ENCODE results near the gene STAT4.
A peak's percentile ranks its signal among the peaks of the same experiment; 100 is the strongest.

Gene STAT4

DNA sequence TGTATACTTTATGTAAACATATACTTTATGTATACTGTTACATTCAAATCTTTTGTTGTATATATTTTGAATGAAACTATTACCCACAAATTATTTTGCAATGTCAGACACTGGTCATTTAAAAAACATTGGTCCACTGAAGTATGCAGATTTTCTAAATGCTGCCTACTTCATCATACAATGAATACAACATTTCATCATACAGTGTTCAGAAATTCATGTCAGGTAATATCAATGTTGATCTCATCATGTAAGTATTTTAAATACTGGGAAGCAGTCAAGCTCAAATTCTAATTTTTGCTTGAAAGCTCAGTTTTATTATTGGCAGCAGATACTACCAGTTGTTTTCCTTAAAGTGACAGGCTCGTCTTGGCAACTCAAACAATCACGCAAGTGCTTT, 2.9 kb upstream of the STAT4 start:
- TF ChIP-seq, protein P1, sequence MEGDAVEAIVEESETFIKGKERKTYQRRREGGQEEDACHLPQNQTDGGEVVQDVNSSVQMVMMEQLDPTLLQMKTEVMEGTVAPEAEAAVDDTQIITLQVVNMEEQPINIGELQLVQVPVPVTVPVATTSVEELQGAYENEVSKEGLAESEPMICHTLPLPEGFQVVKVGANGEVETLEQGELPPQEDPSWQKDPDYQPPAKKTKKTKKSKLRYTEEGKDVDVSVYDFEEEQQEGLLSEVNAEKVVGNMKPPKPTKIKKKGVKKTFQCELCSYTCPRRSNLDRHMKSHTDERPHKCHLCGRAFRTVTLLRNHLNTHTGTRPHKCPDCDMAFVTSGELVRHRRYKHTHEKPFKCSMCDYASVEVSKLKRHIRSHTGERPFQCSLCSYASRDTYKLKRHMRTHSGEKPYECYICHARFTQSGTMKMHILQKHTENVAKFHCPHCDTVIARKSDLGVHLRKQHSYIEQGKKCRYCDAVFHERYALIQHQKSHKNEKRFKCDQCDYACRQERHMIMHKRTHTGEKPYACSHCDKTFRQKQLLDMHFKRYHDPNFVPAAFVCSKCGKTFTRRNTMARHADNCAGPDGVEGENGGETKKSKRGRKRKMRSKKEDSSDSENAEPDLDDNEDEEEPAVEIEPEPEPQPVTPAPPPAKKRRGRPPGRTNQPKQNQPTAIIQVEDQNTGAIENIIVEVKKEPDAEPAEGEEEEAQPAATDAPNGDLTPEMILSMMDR (conservative IDR thresholded peaks at IDR 0.05; ENCODE audit: low read depth, low read length), result no peak
- DNase-seq (ENCODE audit: low read depth), result no peak
- no peak overlapping the region for H3K4me3 ChIP-seq (ENCODE audit: low read length)

DNA sequence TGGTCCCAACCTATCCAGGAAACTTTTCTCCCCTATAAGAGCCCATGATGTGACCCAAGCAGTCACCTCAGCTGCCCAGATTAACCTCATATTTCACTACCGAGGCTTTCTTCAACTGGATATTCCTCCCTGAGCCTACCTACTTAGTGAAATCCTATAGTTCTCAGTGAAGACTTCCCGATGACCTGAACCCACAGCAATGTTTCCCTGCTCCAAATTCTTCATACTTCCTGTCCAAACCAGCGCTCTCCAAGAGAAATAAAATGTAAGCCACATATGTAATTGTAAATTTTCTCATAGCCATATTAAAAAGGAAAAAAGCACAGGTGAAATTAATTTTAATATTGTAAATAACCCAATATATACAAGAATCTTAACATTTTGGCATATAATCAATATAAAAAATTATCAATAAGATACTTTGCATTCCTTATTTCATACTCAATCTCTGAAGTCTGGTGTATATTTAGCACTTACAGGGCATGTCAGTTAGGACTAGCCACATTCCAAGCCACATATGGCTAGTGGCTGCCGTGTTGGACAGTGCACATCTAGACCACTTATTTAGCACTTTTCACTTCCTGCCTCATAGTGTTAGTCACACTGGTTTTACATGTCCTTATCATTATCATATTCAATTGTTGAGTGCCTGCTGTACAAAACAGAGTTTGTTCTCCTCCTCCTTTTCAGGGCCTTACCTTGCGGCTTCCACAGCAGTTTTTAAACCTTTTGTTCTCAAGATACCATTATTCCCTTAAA, 1.9 kb upstream of the STAT4 start:
- no peak for DNase-seq (ENCODE audit: low read depth)
- TF ChIP-seq, protein P1 (conservative IDR thresholded peaks at IDR 0.05; ENCODE audit: low read depth, low read length), result no peak
- no peak overlapping the region for H3K4me3 ChIP-seq (ENCODE audit: low read length)

DNA sequence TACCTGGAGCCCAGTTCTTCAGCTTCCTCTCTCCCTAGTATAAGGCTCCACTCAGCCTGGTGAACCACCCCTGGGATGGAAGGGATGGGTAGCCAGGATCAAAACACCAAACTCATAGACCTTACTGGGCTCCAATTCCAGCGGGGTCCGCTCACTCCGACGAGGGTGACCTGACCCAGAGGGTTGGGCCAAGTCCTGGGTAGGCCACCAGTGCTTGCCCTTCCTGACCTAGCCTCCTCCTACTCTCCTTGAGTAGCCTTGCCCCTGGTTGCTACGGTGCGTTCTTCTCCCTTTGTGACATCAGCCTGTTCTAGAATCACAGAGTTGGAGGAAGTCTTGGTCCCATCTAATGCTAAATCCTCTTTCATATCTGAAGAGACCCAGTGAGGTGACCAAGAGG, 537 bp upstream of the STAT4 start:
- TF ChIP-seq, protein P1 (conservative IDR thresholded peaks at IDR 0.05; ENCODE audit: low read depth, low read length), result no peak
- no peak for DNase-seq (ENCODE audit: low read depth)
- H3K4me3 ChIP-seq (ENCODE audit: low read length), result peak overlapping the region; percentile 57

DNA sequence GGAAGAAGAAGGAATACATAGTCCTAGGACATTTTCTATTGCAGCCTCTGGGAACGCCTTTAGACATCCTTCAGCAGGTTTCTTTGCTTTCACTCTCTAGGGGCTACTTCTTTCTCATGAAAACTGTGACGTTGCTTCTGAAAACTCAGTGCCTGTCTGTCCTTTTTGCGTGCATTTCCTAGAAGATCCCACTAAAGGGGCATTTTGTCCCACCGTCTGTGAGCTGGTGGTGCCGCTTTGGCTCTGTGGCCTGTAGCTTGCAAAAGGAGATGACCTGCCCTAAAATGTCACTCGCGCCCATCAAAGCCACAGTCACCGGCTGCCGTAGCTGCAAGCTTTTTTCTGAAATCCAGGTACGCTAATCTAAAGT, 579 bp downstream of the STAT4 start:
- TF ChIP-seq, protein P1 (conservative IDR thresholded peaks at IDR 0.05; ENCODE audit: low read depth, low read length), result no peak
- no peak for DNase-seq (ENCODE audit: low read depth)

DNA sequence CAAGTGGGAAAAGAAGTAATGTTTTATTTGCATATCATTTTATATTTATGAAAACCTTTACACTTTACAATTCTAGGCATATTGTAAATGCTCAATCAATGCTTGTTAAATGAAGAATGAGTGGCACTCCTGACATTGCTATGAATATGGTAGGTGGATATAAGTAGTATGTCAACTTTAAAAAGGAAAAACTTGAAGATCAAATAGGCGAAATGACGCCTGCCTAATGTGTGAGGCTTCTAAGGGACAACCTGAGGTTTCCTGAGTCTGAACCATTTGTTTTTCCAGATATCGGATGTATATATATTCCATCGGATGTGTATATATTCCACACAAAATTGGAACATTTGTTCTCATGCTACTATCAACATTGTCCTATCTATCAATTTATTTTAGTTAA, 1.4 kb downstream of the STAT4 start:
- no peak for DNase-seq (ENCODE audit: low read depth)
- H3K4me3 ChIP-seq (ENCODE audit: low read length), result no peak overlapping the region
- TF ChIP-seq, protein P1 (conservative IDR thresholded peaks at IDR 0.05; ENCODE audit: low read depth, low read length), result no peak

More for the DNA sequence above, 579 bp downstream of the STAT4 start:
- peak overlapping the region; percentile 57 for H3K4me3 ChIP-seq (ENCODE audit: low read length)

DNA sequence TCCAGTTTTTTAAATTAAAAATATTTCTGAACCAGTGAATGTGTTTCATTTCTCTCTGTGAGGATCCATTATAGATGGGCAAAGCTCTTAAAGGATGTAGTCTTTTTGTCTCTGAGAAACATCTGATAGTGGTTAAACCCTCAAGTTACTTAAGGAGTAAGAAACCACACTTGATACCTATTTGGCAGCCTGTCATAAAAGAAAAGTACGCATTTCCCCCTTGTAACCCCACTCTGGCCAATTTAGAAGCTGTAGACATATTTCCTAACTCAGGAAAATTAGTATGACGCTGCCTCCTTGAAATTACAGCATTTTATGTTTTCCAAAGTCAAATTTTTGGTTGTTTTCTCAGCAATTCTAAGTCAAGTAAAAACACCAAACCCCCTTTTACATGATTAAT, 2.0 kb downstream of the STAT4 start:
- no peak for DNase-seq (ENCODE audit: low read depth)
- no peak overlapping the region for H3K4me3 ChIP-seq (ENCODE audit: low read length)
- TF ChIP-seq, protein P1 (conservative IDR thresholded peaks at IDR 0.05; ENCODE audit: low read depth, low read length), result no peak

DNA sequence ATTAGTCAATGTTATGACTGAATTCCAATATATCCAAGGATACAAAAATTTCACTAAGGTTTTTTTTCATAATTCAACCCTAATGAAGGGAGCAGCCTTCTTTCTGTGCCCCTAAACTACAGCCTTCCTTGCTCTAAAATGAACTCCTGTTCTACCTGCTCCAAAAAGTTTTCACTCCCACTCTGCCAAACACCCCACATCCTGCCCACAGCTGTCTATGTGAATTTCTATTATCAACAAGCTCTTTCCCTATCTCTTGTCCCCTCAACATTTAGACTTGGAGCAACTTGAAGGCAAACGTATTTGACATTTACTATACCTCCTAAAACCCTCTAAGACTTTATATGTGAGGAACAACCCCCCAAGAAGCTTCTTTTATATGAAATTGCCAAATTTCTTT, 2.5 kb downstream of the STAT4 start:
- no peak overlapping the region for H3K4me3 ChIP-seq (ENCODE audit: low read length)
- DNase-seq (ENCODE audit: low read depth), result no peak
- TF ChIP-seq, protein P1 (conservative IDR thresholded peaks at IDR 0.05; ENCODE audit: low read depth, low read length), result no peak
